ENCODE data around the gene PPP1R13B.

Gene PPP1R13B

DNA sequence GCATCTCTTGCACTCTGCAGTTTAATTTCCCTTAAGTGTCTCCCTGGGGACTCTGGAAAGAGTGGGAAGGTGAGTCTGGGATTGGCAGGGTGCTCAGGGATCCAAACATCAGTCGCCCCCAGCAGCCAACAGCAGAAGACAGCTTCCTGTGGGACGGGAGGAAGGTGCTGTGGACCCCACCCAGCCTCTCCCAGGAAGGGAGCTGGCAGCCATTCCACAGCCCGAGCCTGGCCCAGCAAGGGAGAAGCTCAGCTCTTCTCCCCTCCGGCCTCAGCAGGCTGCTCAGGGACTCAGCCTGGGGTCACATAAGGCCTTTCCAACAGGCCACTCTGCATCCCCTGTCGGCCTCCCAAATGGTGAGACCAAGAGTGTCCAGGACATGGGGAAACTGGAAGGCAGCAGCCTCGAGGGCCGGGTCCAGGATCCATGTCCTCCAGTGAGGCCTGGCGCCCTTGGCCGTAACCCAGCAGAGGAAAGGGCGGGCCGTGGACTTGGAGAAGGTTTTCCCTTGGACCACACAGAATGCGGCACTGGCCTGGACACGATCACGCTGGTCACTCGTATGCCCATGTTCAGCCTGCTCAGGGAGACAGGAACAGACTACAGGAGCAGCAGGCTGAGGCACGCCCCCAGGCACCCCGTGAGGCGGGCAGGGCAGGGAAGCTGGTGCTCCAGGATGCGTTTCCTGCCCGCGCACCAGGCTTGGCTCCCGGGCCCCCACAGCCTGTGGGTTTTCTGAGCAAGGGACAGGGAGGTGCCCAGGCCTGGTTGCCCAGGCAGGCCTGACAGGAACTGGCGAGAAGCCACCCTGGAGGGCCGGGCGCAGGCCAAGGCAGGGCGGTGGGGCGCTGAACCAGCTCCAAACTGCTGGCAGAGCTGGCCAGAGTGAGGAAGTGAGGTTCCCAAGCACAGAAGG is 135.6 kb downstream of the PPP1R13B start:
- no peak for DNase-seq (ENCODE audit: low read depth in 1 of 2, low spot score in 1 of 2)
- Histone ChIP-seq H3K4me3 (replicated peaks; ENCODE audit: insufficient read depth, low read length) (no peak overlapping the region), H3K27ac (replicated peaks) (no peak overlapping the region), H3K27me3 (ENCODE audit: insufficient read depth, poor library complexity, severe bottlenecking) (no peaks in the 10 kb centered on the region)
- TF ChIP-seq SPI1 (IDR thresholded peaks at IDR 0.05; ENCODE audit: borderline replicate concordance, low read depth) (no peak), POLR2AphosphoS5 (IDR thresholded peaks at IDR 0.05; ENCODE audit: low read depth) (no peak), GABPA (IDR thresholded peaks at IDR 0.05; ENCODE audit: low read depth) (no peak)
- TF ChIP-seq, protein P1, sequence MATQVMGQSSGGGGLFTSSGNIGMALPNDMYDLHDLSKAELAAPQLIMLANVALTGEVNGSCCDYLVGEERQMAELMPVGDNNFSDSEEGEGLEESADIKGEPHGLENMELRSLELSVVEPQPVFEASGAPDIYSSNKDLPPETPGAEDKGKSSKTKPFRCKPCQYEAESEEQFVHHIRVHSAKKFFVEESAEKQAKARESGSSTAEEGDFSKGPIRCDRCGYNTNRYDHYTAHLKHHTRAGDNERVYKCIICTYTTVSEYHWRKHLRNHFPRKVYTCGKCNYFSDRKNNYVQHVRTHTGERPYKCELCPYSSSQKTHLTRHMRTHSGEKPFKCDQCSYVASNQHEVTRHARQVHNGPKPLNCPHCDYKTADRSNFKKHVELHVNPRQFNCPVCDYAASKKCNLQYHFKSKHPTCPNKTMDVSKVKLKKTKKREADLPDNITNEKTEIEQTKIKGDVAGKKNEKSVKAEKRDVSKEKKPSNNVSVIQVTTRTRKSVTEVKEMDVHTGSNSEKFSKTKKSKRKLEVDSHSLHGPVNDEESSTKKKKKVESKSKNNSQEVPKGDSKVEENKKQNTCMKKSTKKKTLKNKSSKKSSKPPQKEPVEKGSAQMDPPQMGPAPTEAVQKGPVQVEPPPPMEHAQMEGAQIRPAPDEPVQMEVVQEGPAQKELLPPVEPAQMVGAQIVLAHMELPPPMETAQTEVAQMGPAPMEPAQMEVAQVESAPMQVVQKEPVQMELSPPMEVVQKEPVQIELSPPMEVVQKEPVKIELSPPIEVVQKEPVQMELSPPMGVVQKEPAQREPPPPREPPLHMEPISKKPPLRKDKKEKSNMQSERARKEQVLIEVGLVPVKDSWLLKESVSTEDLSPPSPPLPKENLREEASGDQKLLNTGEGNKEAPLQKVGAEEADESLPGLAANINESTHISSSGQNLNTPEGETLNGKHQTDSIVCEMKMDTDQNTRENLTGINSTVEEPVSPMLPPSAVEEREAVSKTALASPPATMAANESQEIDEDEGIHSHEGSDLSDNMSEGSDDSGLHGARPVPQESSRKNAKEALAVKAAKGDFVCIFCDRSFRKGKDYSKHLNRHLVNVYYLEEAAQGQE (IDR thresholded peaks at IDR 0.05; ENCODE audit: insufficient replicate concordance, low read depth) = no peak
- TF ChIP-seq, protein P2, sequence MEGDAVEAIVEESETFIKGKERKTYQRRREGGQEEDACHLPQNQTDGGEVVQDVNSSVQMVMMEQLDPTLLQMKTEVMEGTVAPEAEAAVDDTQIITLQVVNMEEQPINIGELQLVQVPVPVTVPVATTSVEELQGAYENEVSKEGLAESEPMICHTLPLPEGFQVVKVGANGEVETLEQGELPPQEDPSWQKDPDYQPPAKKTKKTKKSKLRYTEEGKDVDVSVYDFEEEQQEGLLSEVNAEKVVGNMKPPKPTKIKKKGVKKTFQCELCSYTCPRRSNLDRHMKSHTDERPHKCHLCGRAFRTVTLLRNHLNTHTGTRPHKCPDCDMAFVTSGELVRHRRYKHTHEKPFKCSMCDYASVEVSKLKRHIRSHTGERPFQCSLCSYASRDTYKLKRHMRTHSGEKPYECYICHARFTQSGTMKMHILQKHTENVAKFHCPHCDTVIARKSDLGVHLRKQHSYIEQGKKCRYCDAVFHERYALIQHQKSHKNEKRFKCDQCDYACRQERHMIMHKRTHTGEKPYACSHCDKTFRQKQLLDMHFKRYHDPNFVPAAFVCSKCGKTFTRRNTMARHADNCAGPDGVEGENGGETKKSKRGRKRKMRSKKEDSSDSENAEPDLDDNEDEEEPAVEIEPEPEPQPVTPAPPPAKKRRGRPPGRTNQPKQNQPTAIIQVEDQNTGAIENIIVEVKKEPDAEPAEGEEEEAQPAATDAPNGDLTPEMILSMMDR (IDR thresholded peaks at IDR 0.05; ENCODE audit: insufficient read depth, low read length) = no peak

DNA sequence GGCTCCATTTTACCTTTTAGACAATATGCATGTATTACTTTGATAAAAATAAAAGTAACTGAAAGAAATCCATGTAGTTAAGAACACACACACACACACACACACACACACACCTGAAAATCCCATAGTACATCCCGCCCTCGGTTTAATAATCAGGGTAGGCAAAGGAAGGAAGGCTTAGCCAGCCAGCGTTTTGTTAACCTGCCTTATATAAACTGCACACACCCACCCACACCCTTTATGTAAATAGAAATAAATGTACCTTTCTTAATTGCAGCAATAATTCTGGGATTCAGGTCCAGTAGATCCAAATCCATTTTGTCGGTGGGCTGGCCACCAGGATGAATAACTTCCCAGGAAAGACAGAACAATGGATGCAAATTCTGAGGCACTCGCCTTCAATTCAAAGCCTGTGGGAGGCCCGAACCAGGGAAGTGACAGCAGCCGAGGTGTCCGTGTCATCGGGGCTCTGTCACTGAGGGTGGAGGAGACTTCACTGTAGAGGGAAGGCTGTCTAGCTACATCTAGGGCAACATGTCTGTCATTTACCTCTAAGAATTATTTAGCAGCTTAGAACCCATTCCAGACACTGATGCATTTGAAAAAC is 136.5 kb downstream of the PPP1R13B start:
- no peak for DNase-seq (ENCODE audit: low read depth in 1 of 2, low spot score in 1 of 2)
- no peak overlapping the region for H3K4me3 ChIP-seq (replicated peaks; ENCODE audit: insufficient read depth, low read length)
- H3K27ac ChIP-seq (replicated peaks) = no peak overlapping the region
- no peaks in the 10 kb centered on the region for H3K27me3 ChIP-seq (ENCODE audit: insufficient read depth, poor library complexity, severe bottlenecking)
- TF ChIP-seq, protein P1 (IDR thresholded peaks at IDR 0.05; ENCODE audit: insufficient replicate concordance, low read depth) = no peak
- TF ChIP-seq POLR2AphosphoS5 (IDR thresholded peaks at IDR 0.05; ENCODE audit: low read depth) = no peak
- TF ChIP-seq GABPA (IDR thresholded peaks at IDR 0.05; ENCODE audit: low read depth) = no peak
- TF ChIP-seq, protein P2 (IDR thresholded peaks at IDR 0.05; ENCODE audit: insufficient read depth, low read length) = no peak
- no peak for TF ChIP-seq SPI1 (IDR thresholded peaks at IDR 0.05; ENCODE audit: borderline replicate concordance, low read depth)

DNA sequence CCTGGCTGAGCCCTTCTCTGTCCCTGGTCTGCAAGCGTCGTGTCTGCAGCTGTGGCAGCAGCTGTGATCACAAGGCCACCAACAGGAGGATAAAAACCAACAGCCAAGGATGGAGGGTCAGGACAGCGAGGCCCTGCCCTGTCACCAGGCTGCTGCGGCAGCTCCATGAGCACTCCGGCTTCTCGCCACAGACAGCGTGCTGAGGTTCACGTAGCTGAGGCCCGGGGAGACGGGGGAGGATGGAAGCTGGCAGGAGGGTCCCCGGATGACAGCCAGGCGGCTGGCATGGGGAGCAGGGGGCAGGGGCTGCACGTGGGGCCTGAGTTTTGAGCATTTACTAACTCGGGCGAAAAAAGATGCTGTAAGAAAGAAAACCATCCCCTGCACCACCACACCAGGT is 137.6 kb downstream of the PPP1R13B start:
- Histone ChIP-seq H3K27me3 (ENCODE audit: insufficient read depth, poor library complexity, severe bottlenecking) (no peaks in the 10 kb centered on the region), H3K27ac (replicated peaks) (no peak overlapping the region), H3K4me3 (replicated peaks; ENCODE audit: insufficient read depth, low read length) (no peak overlapping the region)
- DNase-seq (ENCODE audit: low read depth in 1 of 2, low spot score in 1 of 2) = no peak
- TF ChIP-seq, protein P2 (IDR thresholded peaks at IDR 0.05; ENCODE audit: insufficient read depth, low read length) = no peak
- TF ChIP-seq POLR2AphosphoS5 (IDR thresholded peaks at IDR 0.05; ENCODE audit: low read depth) (no peak), GABPA (IDR thresholded peaks at IDR 0.05; ENCODE audit: low read depth) (no peak), SPI1 (IDR thresholded peaks at IDR 0.05; ENCODE audit: borderline replicate concordance, low read depth) (no peak)
- TF ChIP-seq, protein P1 (IDR thresholded peaks at IDR 0.05; ENCODE audit: insufficient replicate concordance, low read depth) = no peak
